ENCODE results near the gene PAX6. TPM values are rescaled to one million over a fixed set of nuclear protein-coding genes. Genes with fewer than 3 reads are reported as not detected.

PAX6 gene
- total and polyA plus RNA-seq, 2 donors = 0.32 to 0.47 TPM

DNA sequence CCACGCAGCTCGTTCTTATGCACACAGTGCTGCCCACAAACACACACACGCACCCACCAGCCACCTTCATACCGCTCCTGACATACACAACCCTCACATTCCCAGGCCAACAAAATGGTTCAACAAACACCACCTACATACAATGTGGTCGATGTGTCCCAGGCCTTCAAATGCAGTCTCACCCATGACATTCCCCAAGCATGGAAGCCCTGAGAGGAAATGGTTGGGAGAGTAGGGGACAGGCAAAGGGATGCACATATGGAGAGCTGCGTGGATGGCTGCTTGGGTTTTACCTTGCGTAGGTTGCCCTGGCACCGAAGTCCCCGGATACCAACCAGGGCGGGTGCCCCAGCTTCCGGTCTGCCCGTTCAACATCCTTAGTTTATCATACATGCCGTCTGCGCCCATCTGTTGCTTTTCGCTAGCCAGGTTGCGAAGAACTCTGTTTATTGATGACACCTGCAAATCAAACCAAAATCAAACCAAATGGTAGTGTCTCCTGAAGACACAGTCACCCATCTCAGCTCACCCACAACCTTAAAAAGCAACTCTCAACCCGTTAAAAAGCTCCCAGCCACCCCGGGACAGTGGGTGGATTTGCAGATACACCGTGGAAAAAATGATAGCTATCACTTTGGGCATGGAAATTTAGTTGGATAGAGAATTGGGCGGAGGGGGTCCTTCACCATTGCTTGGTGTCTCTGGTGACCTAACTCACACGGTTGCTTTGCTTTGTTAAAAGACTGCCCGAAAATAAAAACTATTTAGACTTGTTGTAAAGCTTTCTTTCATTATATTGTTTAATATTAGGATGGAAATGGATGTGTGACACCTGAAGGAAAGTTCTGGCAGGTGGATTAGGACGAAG lies 10.5 kb downstream of the PAX6 start:
- Histone ChIP-seq H3K4me1 (ENCODE audit: control insufficient read depth in 2 of 2, insufficient read depth in 2 of 2, low read length in 2 of 2) (peaks cover 0 to 25% of the 10 kb centered on the region in 2 donors), H3K27ac (ENCODE audit: low read depth in 1 of 2, low read length in 1 of 2) (no peak overlapping the region), H3K36me3 (ENCODE audit: control insufficient read depth in 2 of 2, insufficient read depth in 2 of 2, low read length in 1 of 2) (no peaks in the 10 kb centered on the region), H3K27me3 (ENCODE audit: control insufficient read depth in 2 of 2, insufficient read depth in 1 of 2, low read length in 1 of 2) (peaks cover 92 to 100% of the 10 kb centered on the region in 2 donors), H3K4me3 (ENCODE audit: low read length in 2 of 2) (no peak overlapping the region), H3K9me3 (ENCODE audit: control insufficient read depth in 2 of 2, insufficient read depth in 1 of 2, low read length in 1 of 2) (peaks cover 0 to 4% of the 10 kb centered on the region in 2 donors)
- no peak for DNase-seq (ENCODE audit: low read depth in 6 of 9, low spot score in 9 of 9)
- 13% methylated on average over 23 of the region's 23 CpGs for WGBS

DNA sequence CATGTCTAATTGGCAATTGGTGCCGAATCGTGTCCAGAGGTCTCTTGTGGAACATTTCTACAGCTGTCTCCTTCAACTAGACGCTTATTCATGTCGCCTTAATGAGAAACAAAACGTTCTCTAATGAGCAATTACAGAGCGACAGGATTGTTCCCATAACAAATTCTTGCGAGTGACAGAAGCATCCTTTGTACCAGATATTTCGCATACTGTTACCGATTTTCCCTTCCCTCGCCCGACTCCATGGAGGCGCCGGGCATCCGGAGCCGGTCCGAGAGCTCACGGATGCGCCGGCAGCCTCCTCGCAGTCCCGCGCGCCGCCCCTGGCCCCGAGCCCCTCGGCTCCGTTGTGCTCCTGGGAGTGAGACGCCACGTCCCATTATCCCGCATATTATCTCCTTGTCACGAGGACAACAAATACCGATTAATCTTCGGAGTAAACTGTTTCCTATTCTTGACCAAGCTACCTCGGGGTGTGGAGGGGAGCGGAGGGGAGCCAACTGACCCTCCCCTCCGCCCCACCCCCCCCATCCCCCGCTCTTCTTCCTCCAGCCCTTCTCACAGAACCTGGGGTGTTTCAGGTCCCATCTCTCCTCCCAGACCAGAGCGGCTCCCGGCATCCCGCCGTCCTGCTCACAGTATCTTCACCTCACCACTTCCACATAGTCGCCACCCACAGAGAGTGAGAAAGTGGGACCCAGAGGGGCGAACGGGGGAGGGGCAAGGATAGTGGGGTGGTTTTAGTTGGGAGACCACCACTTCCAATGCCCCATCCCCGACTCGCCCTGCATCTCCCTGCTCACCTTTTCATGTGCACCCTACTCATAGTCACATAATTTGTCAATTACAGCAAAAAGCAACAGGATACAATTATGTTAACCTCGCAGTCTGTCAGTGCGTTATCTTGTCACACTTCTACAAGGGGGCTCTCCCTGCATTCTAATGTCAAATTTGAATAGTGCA lies 11.4 kb downstream of the PAX6 start:
- H3K9me3 ChIP-seq (ENCODE audit: control insufficient read depth in 2 of 2, insufficient read depth in 1 of 2, low read length in 1 of 2) = peaks cover 0 to 4% of the 10 kb centered on the region in 2 donors
- WGBS = 7% methylated on average over 48 of the region's 48 CpGs
- H3K27ac ChIP-seq (ENCODE audit: low read depth in 1 of 2, low read length in 1 of 2) = no peak overlapping the region
- H3K4me1 ChIP-seq (ENCODE audit: control insufficient read depth in 2 of 2, insufficient read depth in 2 of 2, low read length in 2 of 2) = peaks cover 0 to 18% of the 10 kb centered on the region in 2 donors
- no peaks in the 10 kb centered on the region for H3K36me3 ChIP-seq (ENCODE audit: control insufficient read depth in 2 of 2, insufficient read depth in 2 of 2, low read length in 1 of 2)
- DNase-seq (ENCODE audit: low read depth in 6 of 9, low spot score in 9 of 9) = no peak
- H3K27me3 ChIP-seq (ENCODE audit: control insufficient read depth in 2 of 2, insufficient read depth in 1 of 2, low read length in 1 of 2) = peaks cover 87 to 99% of the 10 kb centered on the region in 2 donors
- H3K4me3 ChIP-seq (ENCODE audit: low read length in 2 of 2) = no peak overlapping the region

DNA sequence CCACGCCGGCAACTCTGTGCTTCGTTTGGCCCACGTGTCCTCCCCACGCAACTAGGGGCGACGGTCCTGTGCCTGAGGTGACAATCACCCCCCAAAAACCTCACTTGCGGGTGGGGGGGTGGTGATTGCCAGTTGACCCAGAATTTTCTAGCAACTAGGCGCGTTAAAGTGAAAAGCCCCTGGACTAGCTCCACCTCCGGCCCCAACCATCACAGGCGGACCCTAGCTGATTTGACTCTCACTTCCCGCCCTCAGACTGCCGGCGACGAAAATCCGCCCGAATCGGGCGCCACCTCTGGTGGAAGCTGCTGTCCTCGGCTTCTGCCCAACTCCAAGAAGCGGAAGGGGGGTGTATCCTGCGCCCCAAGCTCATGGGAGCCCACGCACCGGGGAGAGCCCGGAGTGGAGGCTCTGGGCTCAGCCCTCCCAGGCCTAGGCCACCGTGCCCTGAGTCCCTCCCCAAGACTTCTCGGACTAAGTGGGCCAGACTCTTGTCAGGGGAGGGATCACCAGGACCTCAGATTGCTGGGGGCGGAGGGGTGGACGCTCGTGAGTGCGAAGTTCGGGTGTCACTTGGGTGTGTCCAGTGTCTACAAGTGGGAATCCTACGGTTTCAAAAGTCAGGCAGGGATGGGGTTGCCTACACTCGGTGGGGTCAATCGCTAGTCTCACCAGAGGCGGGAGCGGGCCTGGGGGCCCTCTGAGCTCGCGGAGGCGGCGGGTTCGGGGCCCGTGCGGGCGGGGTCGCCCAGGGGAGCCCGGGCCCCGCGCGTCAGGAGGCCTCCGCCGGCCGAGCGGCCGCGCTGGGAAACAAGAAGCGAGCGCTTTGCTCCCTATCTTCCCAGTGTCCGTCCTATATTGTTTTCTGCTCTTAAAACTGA lies 12.3 kb downstream of the PAX6 start:
- Histone ChIP-seq H3K9me3 (ENCODE audit: control insufficient read depth in 2 of 2, insufficient read depth in 1 of 2, low read length in 1 of 2) (peaks cover 0 to 4% of the 10 kb centered on the region in 2 donors), H3K4me1 (ENCODE audit: control insufficient read depth in 2 of 2, insufficient read depth in 2 of 2, low read length in 2 of 2) (peaks cover 0 to 9% of the 10 kb centered on the region in 2 donors), H3K27me3 (ENCODE audit: control insufficient read depth in 2 of 2, insufficient read depth in 1 of 2, low read length in 1 of 2) (peaks cover 85 to 99% of the 10 kb centered on the region in 2 donors), H3K36me3 (ENCODE audit: control insufficient read depth in 2 of 2, insufficient read depth in 2 of 2, low read length in 1 of 2) (no peaks in the 10 kb centered on the region), H3K4me3 (ENCODE audit: low read length in 2 of 2) (no peak overlapping the region), H3K27ac (ENCODE audit: low read depth in 1 of 2, low read length in 1 of 2) (no peak overlapping the region)
- WGBS = 5% methylated on average over 60 of the region's 60 CpGs
- DNase-seq (ENCODE audit: low read depth in 6 of 9, low spot score in 9 of 9) = no peak

DNA sequence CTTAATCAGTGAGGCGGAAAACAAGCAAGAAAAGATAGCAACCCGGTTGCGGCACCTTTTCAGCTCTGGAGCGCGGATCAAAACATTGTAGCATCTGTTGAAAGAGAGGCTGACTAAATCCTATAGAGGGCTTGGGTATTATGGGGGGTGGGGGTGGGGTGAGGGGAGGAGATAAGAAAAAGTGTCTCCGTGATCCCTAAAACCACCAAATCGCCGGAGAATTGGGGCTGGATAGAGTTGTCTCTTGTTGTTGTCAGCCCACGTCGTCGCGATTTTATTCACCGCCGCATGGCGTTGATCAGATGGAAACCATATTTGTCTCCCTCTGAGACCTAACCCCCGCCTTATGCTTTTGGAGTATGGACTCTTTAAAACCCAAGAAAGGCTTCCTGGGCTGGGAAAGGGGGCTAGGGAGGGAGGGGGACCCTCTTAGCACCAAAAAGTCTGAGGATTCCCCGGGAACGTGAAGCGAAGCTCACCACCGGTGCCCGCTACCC lies 13.0 kb downstream of the PAX6 start:
- Histone ChIP-seq H3K4me1 (ENCODE audit: control insufficient read depth in 2 of 2, insufficient read depth in 2 of 2, low read length in 2 of 2) (peaks cover 0 to 8% of the 10 kb centered on the region in 2 donors), H3K4me3 (ENCODE audit: low read length in 2 of 2) (no peak overlapping the region), H3K27me3 (ENCODE audit: control insufficient read depth in 2 of 2, insufficient read depth in 1 of 2, low read length in 1 of 2) (peaks cover 79 to 99% of the 10 kb centered on the region in 2 donors), H3K27ac (ENCODE audit: low read depth in 1 of 2, low read length in 1 of 2) (no peak overlapping the region), H3K9me3 (ENCODE audit: control insufficient read depth in 2 of 2, insufficient read depth in 1 of 2, low read length in 1 of 2) (peaks cover 0 to 3% of the 10 kb centered on the region in 2 donors), H3K36me3 (ENCODE audit: control insufficient read depth in 2 of 2, insufficient read depth in 2 of 2, low read length in 1 of 2) (no peaks in the 10 kb centered on the region)
- 12% methylated on average over 21 of the region's 21 CpGs for WGBS
- no peak for DNase-seq (ENCODE audit: low read depth in 6 of 9, low spot score in 9 of 9)

DNA sequence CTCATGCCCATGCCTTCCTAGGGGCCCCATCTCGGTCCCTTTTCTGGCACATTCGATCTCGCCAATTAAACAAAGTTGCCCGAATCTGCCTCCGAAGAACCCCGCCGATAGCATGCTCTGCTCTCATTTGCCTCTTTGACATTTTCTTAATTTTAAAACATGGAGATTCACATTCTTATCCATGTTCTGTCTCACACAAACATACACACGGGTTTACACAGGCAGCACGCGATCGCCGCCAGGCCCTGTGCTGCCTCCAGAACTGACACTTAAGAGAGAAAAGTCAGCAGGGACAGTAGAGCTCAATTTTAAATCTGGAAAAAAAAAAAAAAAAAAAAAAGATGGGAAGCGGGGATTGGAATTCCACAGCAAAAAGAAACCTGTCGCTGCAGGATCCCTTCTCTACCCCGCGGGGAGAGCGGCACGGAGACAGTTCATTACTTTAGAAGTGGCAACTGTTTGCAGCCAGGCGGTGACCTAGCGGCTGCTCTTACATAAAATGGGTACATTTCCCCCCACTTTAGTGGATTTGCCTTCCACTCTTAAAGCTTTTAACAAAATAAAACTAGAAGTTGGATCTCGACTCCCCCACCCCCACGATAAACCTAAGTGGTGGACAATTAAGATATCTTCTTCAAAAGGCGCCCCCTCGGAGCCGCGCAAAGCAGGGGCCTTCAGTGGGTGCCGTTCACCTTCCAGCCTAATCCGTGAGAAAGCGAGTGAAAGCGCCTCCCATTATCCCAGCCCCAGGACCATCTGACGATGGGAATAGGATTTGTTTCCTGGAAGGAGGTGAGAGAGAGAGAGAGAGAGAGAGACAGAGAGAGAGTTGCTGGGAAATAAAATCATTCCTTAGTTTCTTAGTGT lies 13.7 kb downstream of the PAX6 start:
- WGBS = 14% methylated on average over 31 of the region's 31 CpGs
- Histone ChIP-seq H3K36me3 (ENCODE audit: control insufficient read depth in 2 of 2, insufficient read depth in 2 of 2, low read length in 1 of 2) (no peaks in the 10 kb centered on the region), H3K27me3 (ENCODE audit: control insufficient read depth in 2 of 2, insufficient read depth in 1 of 2, low read length in 1 of 2) (peaks cover 75 to 96% of the 10 kb centered on the region in 2 donors), H3K27ac (ENCODE audit: low read depth in 1 of 2, low read length in 1 of 2) (no peak overlapping the region), H3K4me3 (ENCODE audit: low read length in 2 of 2) (no peak overlapping the region), H3K9me3 (ENCODE audit: control insufficient read depth in 2 of 2, insufficient read depth in 1 of 2, low read length in 1 of 2) (peaks cover 0 to 3% of the 10 kb centered on the region in 2 donors), H3K4me1 (ENCODE audit: control insufficient read depth in 2 of 2, insufficient read depth in 2 of 2, low read length in 2 of 2) (peaks cover 0 to 8% of the 10 kb centered on the region in 2 donors)
- no peak for DNase-seq (ENCODE audit: low read depth in 6 of 9, low spot score in 9 of 9)

DNA sequence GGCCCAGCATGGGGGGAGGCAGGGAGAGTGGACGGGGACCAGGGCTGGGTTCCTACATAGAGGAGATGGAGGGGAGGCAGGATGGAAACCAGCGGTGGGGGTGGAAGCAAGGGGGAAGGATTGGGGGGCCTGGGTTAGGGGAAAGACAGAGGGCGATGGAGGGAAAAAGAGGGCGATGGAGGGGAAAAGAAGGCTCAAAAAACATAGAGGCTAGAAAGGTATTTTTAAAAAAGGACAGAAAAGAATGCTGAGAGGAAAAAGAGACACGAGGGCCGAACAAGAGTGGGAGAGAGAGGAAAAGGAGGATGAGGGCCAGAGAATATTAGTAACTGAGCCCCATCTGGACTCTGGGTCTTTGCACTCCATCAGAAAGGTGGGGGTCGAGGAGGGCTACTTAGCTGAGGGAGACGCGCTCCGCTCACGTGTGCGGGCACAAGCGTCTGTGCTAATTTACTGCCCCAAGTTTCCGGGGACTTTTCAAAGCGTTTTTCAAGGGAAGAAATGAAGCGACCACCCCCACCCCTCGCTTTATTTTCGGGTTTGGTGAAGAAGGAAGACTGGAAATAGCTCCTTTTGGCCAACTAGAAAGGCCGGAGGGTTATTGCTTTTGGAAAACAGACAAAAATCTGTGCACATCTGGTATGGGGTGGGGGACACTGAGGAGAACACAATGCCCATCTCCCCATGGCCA lies 14.5 kb downstream of the PAX6 start:
- H3K4me1 ChIP-seq (ENCODE audit: control insufficient read depth in 2 of 2, insufficient read depth in 2 of 2, low read length in 2 of 2) = peaks cover 0 to 8% of the 10 kb centered on the region in 2 donors
- WGBS = 13% methylated on average over 19 of the region's 19 CpGs
- no peak overlapping the region for H3K27ac ChIP-seq (ENCODE audit: low read depth in 1 of 2, low read length in 1 of 2)
- H3K9me3 ChIP-seq (ENCODE audit: control insufficient read depth in 2 of 2, insufficient read depth in 1 of 2, low read length in 1 of 2) = peaks cover 0 to 3% of the 10 kb centered on the region in 2 donors
- no peak overlapping the region for H3K4me3 ChIP-seq (ENCODE audit: low read length in 2 of 2)
- no peak for DNase-seq (ENCODE audit: low read depth in 6 of 9, low spot score in 9 of 9)
- peaks cover 70 to 91% of the 10 kb centered on the region in 2 donors for H3K27me3 ChIP-seq (ENCODE audit: control insufficient read depth in 2 of 2, insufficient read depth in 1 of 2, low read length in 1 of 2)
- no peaks in the 10 kb centered on the region for H3K36me3 ChIP-seq (ENCODE audit: control insufficient read depth in 2 of 2, insufficient read depth in 2 of 2, low read length in 1 of 2)

DNA sequence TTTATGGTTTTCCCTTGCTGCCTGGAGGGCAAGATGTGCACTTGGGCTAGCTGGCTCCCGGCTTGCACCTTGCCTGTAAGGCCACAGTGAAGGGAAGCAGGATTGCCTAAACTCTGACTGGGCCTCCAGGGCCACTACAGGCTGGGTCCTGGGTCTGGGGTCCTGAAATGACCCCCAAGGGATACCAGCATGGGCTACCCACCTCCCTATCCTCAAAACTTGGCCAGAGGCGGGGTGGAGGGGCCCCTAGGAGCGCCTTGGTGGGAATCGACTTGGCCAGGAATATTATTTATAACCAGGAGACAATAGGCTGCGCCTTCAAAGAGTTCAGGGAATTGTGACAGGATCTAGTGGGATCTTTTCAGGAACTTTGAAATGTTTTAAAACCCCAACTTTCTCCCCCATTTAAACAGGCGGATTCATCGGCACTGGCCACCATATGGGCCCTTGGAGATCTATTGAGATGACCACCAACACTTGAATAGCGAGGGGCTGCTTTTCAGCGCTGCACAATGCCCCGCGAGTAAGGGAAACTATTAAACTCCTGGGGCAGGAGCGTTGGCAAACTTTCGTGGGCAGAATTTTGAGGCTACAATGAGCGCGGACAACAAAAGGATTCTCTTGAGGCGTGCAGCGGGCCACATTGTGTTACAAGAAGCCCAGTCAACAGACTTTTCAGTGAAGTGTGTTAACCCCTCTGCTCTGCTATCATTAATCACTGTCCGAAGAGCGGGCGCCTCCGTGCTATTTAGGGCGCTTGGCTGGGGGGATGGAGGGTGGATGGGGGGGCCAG lies 15.2 kb downstream of the PAX6 start:
- peaks cover 63 to 83% of the 10 kb centered on the region in 2 donors for H3K27me3 ChIP-seq (ENCODE audit: control insufficient read depth in 2 of 2, insufficient read depth in 1 of 2, low read length in 1 of 2)

More for the DNA sequence above, 15.2 kb downstream of the PAX6 start:
- Histone ChIP-seq H3K36me3 (ENCODE audit: control insufficient read depth in 2 of 2, insufficient read depth in 2 of 2, low read length in 1 of 2) (no peaks in the 10 kb centered on the region), H3K9me3 (ENCODE audit: control insufficient read depth in 2 of 2, insufficient read depth in 1 of 2, low read length in 1 of 2) (peaks cover 0 to 3% of the 10 kb centered on the region in 2 donors), H3K4me1 (ENCODE audit: control insufficient read depth in 2 of 2, insufficient read depth in 2 of 2, low read length in 2 of 2) (peaks cover 0 to 8% of the 10 kb centered on the region in 2 donors), H3K4me3 (ENCODE audit: low read length in 2 of 2) (no peak overlapping the region), H3K27ac (ENCODE audit: low read depth in 1 of 2, low read length in 1 of 2) (no peak overlapping the region)
- DNase-seq (ENCODE audit: low read depth in 6 of 9, low spot score in 9 of 9) = no peak
- 47% methylated on average over 22 of the region's 22 CpGs for WGBS
